Measurements from ENCODE around the gene FARSB. TPM values are rescaled to one million over a fixed set of nuclear protein-coding genes. Genes with fewer than 3 reads are reported as not detected.

FARSB gene
- total and polyA plus RNA-seq, 2 experiments from 2014 or later, result 12.9 to 15.0 TPM

GRCh38 chr2:222577341-222577740 lies 78.6 kb downstream of the FARSB start:
- WGBS (ENCODE audit: low lambda C conversion rate, missing lambda C conversion rate), result 68% methylated on average over 3 of the region's 3 CpGs
- Histone ChIP-seq H2AFZ (no peak overlapping the region), H3K9me3 (ENCODE audit: low read depth) (no peaks in the 10 kb centered on the region), H3K27me3 (no peaks in the 10 kb centered on the region), H3K4me1 (ENCODE audit: insufficient read depth) (peaks cover 12% of the 10 kb centered on the region), H3K4me2 (no peak overlapping the region), H4K20me1 (ENCODE audit: insufficient read depth, poor library complexity, severe bottlenecking) (no peaks in the 10 kb centered on the region), H3K36me3 (replicated peaks; ENCODE audit: insufficient read depth, low read depth) (no peaks in the 10 kb centered on the region), H3K4me3 (no peak overlapping the region), H3K9me2 (replicated peaks; ENCODE audit: insufficient read depth) (no peaks in the 10 kb centered on the region), H3K27ac (no peak overlapping the region), H3K79me2 (no peaks in the 10 kb centered on the region)
- TF ChIP-seq CTCF (IDR thresholded peaks at IDR 0.05; ENCODE audit: poor library complexity) (no peak), EZH2 (IDR thresholded peaks at IDR 0.05; ENCODE audit: borderline replicate concordance) (no peak)
- DNase-seq (ENCODE audit: low spot score), result no peak

DNA sequence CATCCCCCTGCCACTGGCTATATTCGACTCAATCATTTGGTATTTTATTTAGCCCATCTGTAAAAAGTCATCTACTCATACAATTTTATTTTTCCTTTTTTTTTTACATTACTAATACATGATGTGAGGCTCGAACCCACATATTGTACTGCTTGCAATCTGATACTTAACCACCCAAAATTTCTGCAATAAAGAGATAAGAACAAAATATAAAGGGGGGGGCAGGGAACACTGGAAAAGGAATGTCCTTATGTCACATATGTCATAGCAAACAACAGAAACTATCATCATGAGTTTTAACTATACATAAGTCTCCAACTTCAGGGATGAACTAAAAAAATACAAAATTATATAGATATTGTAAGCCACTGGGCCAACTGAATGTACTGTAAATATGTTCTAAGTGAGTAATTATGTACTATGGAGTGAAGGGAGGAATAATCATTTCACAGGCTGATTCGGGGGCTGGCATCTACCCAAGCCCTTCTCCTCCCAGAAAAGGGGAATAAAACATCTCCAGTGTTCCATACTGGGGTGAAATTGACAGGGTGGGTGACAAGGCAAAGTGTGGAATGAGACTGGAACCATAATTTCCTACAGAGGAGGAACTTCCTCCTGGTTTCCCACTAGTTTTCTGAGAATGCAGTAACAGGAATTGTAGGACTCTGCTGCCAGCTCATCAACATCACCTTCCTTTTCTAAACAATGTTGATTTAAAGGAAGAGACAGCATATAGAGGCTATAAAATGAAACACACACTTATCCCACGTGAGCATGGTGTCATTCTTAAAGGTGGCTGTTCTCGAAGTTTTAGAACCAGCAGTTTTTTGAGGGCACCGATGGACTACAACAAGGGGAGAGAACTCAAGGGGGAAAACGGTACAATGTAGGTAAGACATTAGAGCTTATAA lies 79.5 kb downstream of the FARSB start:
- H3K79me2 ChIP-seq, result no peaks in the 10 kb centered on the region
- no peak overlapping the region for H2AFZ ChIP-seq
- H3K27ac ChIP-seq, result no peak overlapping the region
- H4K20me1 ChIP-seq (ENCODE audit: insufficient read depth, poor library complexity, severe bottlenecking), result no peaks in the 10 kb centered on the region
- no peaks in the 10 kb centered on the region for H3K27me3 ChIP-seq
- peaks cover 17% of the 10 kb centered on the region for H3K4me1 ChIP-seq (ENCODE audit: insufficient read depth)
- DNase-seq (ENCODE audit: low spot score), result no peak
- H3K4me3 ChIP-seq, result no peak overlapping the region
- TF ChIP-seq EZH2phosphoT487 (IDR thresholded peaks at IDR 0.05; ENCODE audit: low read depth, severe bottlenecking, unreplicated experiment) (no peak), EZH2 (IDR thresholded peaks at IDR 0.05; ENCODE audit: borderline replicate concordance) (no peak)
- no peaks in the 10 kb centered on the region for H3K9me2 ChIP-seq (replicated peaks; ENCODE audit: insufficient read depth)
- no peaks in the 10 kb centered on the region for H3K9me3 ChIP-seq (ENCODE audit: low read depth)
- H3K36me3 ChIP-seq (replicated peaks; ENCODE audit: insufficient read depth, low read depth), result no peaks in the 10 kb centered on the region
- 76% methylated on average over 7 of the region's 7 CpGs for WGBS (ENCODE audit: low lambda C conversion rate, missing lambda C conversion rate)
- no peak overlapping the region for H3K4me2 ChIP-seq

DNA sequence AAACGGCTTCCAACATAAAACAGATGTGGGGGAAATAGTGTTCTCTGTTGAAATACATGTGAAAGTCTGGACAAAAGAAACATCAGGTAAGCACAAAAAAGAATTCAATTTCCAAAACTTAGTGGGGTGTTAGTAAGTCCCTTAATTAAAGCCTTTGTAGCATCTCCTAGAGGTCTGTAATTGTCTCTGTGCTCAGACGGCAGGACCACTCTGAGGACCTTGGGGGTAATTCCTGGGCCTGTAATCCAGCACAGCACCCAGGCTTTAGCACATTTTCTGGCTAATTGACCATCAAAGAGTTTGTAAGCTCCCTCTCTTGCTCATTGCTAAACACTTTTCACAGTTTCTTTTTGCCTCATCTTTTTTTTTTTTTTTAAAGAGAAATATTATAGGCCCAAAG lies 80.3 kb downstream of the FARSB start:
- TF ChIP-seq EZH2phosphoT487 (IDR thresholded peaks at IDR 0.05; ENCODE audit: low read depth, severe bottlenecking, unreplicated experiment) (no peak), CTCF (IDR thresholded peaks at IDR 0.05; ENCODE audit: poor library complexity) (no peak), EZH2 (IDR thresholded peaks at IDR 0.05; ENCODE audit: borderline replicate concordance) (no peak)
- Histone ChIP-seq H3K4me1 (ENCODE audit: insufficient read depth) (peaks cover 17% of the 10 kb centered on the region), H4K20me1 (ENCODE audit: insufficient read depth, poor library complexity, severe bottlenecking) (no peaks in the 10 kb centered on the region), H3K4me2 (no peak overlapping the region), H3K27me3 (no peaks in the 10 kb centered on the region), H3K27ac (no peak overlapping the region), H3K9me3 (ENCODE audit: low read depth) (no peaks in the 10 kb centered on the region), H3K36me3 (replicated peaks; ENCODE audit: insufficient read depth, low read depth) (no peaks in the 10 kb centered on the region), H3K79me2 (no peaks in the 10 kb centered on the region), H3K4me3 (no peak overlapping the region), H2AFZ (no peak overlapping the region), H3K9me2 (replicated peaks; ENCODE audit: insufficient read depth) (no peaks in the 10 kb centered on the region)
- WGBS (ENCODE audit: low lambda C conversion rate, missing lambda C conversion rate), result 70% methylated on average over 2 of the region's 2 CpGs
- DNase-seq (ENCODE audit: low spot score), result no peak

GRCh38 chr2:222572751-222573174 lies 83.1 kb downstream of the FARSB start:
- 39% methylated on average over 1 of the region's 1 CpG for WGBS (ENCODE audit: low lambda C conversion rate, missing lambda C conversion rate)
- peaks cover 17% of the 10 kb centered on the region for H3K4me1 ChIP-seq (ENCODE audit: insufficient read depth)
- H3K4me3 ChIP-seq, result no peak overlapping the region
- H3K36me3 ChIP-seq (replicated peaks; ENCODE audit: insufficient read depth, low read depth), result no peaks in the 10 kb centered on the region
- DNase-seq (ENCODE audit: low spot score), result peak; percentile 25
- H3K79me2 ChIP-seq, result no peaks in the 10 kb centered on the region
- TF ChIP-seq EZH2 (IDR thresholded peaks at IDR 0.05; ENCODE audit: borderline replicate concordance), result no peak
- TF ChIP-seq EZH2phosphoT487 (IDR thresholded peaks at IDR 0.05; ENCODE audit: low read depth, severe bottlenecking, unreplicated experiment), result no peak
- H3K9me3 ChIP-seq (ENCODE audit: low read depth), result no peaks in the 10 kb centered on the region
- H3K9me2 ChIP-seq (replicated peaks; ENCODE audit: insufficient read depth), result no peaks in the 10 kb centered on the region
- H3K4me2 ChIP-seq, result no peak overlapping the region
- H3K27ac ChIP-seq, result peak overlapping the region; percentile 59
- H2AFZ ChIP-seq, result no peak overlapping the region
- H3K27me3 ChIP-seq, result no peaks in the 10 kb centered on the region
- H4K20me1 ChIP-seq (ENCODE audit: insufficient read depth, poor library complexity, severe bottlenecking), result no peaks in the 10 kb centered on the region
